Transverse colon (tissue), 4 donors: Measurements from ENCODE around the gene PALM3. TPM values are rescaled to one million over a fixed set of nuclear protein-coding genes. Genes with fewer than 3 reads are reported as not detected.

Experiments
- DNase-seq: peaks from one replicate; pipeline ENCODE4 v3.0.0-alpha.2; 2019
- H3K27ac ChIP-seq, 4 donors: fragments of 200-600 bp; sonication (generic); 2 replicates each; pipeline ENCODE4 v1.5.1; 2016 to 2018; ENCODE audit warnings: inconsistent platforms in 4 of 4
- H3K27me3 ChIP-seq: fragments of 200-600 bp; sonication (generic); 2 replicates; pipeline ENCODE4 v1.5.1; 2017; ENCODE audit warnings: inconsistent platforms
- H3K36me3 ChIP-seq, 4 donors: fragments of 200-600 bp; sonication (generic); 2 replicates each; pipeline ENCODE4 v1.5.1; 2017 to 2019; ENCODE audit warnings: inconsistent platforms in 4 of 4
- H3K4me1 ChIP-seq, 4 donors: fragments of 200-600 bp; sonication (generic); 2 replicates each; pipeline ENCODE4 v1.5.1; 2017 to 2020; ENCODE audit warnings: inconsistent platforms in 4 of 4
- H3K4me3 ChIP-seq, 4 donors: fragments of 200-600 bp; sonication (generic); 1 replicate in 1 of 4; 2 replicates in 3 of 4; pipeline versions ENCODE4 v1.5.1 to v1.6.1; 2017 to 2019; ENCODE audit warnings: inconsistent platforms in 4 of 4
- H3K9me3 ChIP-seq, 2 donors: fragments of 200-600 bp; sonication (generic); 2 replicates each; pipeline ENCODE4 v1.5.1; 2017 to 2019; ENCODE audit warnings: inconsistent platforms in 2 of 2
- EP300 ChIP-seq: sonication (generic); formaldehyde crosslinking; IDR thresholded peaks from one replicate; pipeline ENCODE4 v1.6.1; 2017; ENCODE audit warnings: antibody characterized with exemption, low read depth
- POLR2A ChIP-seq: fragments of 450-650 bp; IDR thresholded peaks from one replicate; pipeline ENCODE4 v1.6.1; 2016; ENCODE audit warnings: antibody characterized with exemption, mild to moderate bottlenecking, moderate library complexity
- POLR2AphosphoS5 ChIP-seq, 3 donors: sonication (generic); formaldehyde crosslinking; IDR thresholded peaks; one replicate each; pipeline ENCODE4 v1.6.1; 2016; ENCODE audit warnings: antibody characterized with exemption in 3 of 3
- WGBS, 2 donors: methylation state at CpG; one replicate each; pipeline ENCODE4 v1.1.5; 2018; ENCODE audit warnings: low coverage in 1 of 2; 5-methylcytosine and 5-hydroxymethylcytosine counted together
- in situ Hi-C, 4 donors: fragments of 200-750 bp; cut with MboI; loops; one replicate each; pipeline versions ENCODE4 v1.15.0 to v1.15.1; 2017; ENCODE audit warnings: low sequenced_read_pairs in 3 of 4, low pct_ligation_motif_present in 1 of 4, low pct_unique_long_range_greater_than_20kb in 1 of 4
- intact Hi-C: fragments of 100-400 bp; cut with DNase I; formaldehyde crosslinking; loops from one replicate; pipeline ENCODE4 v1.15.1; 2023; ENCODE audit warnings: low total_unique reads
- total RNA-seq, 4 donors: library from RNA; depleted of rRNA; stranded (reverse); fragments of >200 nt; gene quantifications; one replicate each; pipeline ENCODE4 v1.1.0, GENCODE V29; 2016
- TF ChIP-seq, protein P1 (sequence below), 5 experiments: fragments of 200-600 bp in 3 of 5; fragments of 450-650 bp in 2 of 5; sonication (generic) in 3 of 5; IDR thresholded peaks; 1 replicate in 2 of 5; 2 replicates in 3 of 5; pipeline ENCODE4 v1.5.1; 2016 to 2017; ENCODE audit warnings: antibody characterized with exemption in 5 of 5, inconsistent platforms in 3 of 5, mild to moderate bottlenecking in 2 of 5, moderate library complexity in 1 of 5

PALM3 gene
- total RNA-seq, 4 donors from 2014 or later: 0.14 to 0.32 TPM; not detected in 2

DNA sequence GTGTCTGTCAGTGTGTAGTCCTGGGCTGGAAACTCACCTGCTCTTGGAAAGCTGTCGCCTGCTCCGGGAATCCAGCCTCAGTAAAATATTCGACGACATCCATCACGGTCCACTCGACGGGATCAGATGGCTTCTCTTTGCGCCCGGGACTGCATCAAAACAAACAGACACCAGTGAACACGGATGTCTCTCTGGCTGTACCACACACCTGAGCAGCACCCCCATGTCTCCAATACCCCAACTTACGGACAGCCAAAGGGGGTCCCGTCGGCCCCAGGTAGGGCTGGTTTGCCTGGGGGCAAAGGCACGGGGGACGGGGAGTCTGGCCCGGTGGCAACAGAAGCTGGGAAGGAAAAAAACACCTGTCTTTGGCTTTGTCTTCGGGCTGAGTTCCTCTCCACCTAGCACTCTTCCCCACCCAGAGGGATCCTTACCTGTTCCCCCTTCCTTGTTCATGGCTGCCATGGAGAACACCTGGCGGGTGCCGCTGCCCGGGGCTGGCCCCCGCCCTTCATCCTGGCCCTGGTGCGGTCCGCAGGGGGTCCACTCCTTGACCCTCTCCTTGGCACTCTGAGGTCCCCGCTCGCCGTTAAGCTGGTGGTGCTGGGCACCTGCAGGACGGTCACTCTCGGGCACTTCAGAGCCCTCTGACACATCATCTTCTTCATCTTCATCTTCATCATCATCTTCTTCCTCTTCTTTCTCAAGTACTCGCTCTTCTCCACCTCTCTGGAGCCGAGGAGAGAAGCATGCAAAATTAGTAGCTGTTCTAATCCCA is 26.9 kb upstream of the PALM3 start:
- peaks cover 5 to 22% (median 13%) of the 10 kb centered on the region in 4 donors for H3K4me1 ChIP-seq
- intact Hi-C loops: no loop called here
- no peaks in the 10 kb centered on the region for H3K27me3 ChIP-seq
- WGBS, 2 donors: 83 to 100% methylated on average over 4 to 30 of the region's 30 CpGs
- H3K4me3 ChIP-seq: peak overlapping the region in 2 of 4 donors; percentile 92 to 95
- no peaks in the 10 kb centered on the region for H3K9me3 ChIP-seq
- peaks cover 0 to 9% (median 0%) of the 10 kb centered on the region in 4 donors for H3K36me3 ChIP-seq
- no peak for DNase-seq
- in situ Hi-C loops: no loop called here
- peak overlapping the region in 2 of 4 donors; percentile 72 to 94 for H3K27ac ChIP-seq
- TF ChIP-seq EP300 (no peak), POLR2A (no peak), POLR2AphosphoS5 (IDR thresholded peaks at IDR 0.05) (no peak)
- TF ChIP-seq, protein P1, sequence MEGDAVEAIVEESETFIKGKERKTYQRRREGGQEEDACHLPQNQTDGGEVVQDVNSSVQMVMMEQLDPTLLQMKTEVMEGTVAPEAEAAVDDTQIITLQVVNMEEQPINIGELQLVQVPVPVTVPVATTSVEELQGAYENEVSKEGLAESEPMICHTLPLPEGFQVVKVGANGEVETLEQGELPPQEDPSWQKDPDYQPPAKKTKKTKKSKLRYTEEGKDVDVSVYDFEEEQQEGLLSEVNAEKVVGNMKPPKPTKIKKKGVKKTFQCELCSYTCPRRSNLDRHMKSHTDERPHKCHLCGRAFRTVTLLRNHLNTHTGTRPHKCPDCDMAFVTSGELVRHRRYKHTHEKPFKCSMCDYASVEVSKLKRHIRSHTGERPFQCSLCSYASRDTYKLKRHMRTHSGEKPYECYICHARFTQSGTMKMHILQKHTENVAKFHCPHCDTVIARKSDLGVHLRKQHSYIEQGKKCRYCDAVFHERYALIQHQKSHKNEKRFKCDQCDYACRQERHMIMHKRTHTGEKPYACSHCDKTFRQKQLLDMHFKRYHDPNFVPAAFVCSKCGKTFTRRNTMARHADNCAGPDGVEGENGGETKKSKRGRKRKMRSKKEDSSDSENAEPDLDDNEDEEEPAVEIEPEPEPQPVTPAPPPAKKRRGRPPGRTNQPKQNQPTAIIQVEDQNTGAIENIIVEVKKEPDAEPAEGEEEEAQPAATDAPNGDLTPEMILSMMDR (IDR thresholded peaks at IDR 0.05): no peak

GRCh38 chr19:14086098-14086497 is 24.2 kb upstream of the PALM3 start:
- intact Hi-C loops: no loop called here
- H3K27ac ChIP-seq: no peak overlapping the region
- no peak for DNase-seq
- TF ChIP-seq POLR2AphosphoS5 (IDR thresholded peaks at IDR 0.05) (no peak), EP300 (no peak), POLR2A (no peak)
- TF ChIP-seq, protein P1 (IDR thresholded peaks at IDR 0.05): no peak
- 74 to 93% methylated on average over 3 to 5 of the region's 5 CpGs for WGBS, 2 donors
- in situ Hi-C loops: no loop called here
- H3K27me3 ChIP-seq: no peaks in the 10 kb centered on the region
- H3K36me3 ChIP-seq: peaks cover 0 to 9% (median 0%) of the 10 kb centered on the region in 4 donors
- H3K4me1 ChIP-seq: peaks cover 0 to 25% (median 16%) of the 10 kb centered on the region in 4 donors
- no peaks in the 10 kb centered on the region for H3K9me3 ChIP-seq
- H3K4me3 ChIP-seq: no peak overlapping the region

DNA sequence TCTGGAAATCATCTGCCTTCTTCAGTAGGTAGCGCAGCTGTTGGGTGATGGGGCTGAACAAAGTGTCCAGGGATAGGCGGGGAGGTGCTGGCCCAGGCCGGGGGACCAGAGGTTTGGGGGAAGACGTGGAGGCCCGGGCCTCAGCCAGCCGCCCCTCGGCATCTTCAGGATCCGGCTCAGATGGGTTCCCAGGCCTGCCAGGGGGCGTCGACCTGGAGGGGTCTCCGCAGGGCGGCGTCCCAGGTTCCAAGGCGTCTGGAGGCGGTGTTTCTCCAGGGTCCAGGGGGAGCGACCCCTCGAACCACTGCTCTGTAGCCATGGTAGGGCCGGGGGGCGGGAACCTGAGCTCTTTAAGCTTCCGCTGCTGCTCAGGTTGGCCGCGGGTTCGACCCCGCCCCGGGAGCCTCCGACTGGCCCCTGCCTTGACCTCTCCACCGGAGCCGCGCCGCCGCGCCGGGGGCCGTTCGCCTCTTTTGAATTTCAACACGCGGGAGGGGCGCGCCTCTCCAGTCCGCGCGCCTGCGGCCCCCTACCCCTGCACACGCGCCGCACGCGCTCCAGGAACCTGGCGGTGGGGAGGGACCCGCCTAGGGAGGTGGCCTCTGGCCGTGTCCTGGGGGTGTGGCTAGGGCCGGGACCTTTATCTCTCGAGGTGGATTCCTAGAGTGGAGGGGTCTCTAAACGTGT is 23.6 kb upstream of the PALM3 start, which contains the start of gene C19orf67:
Gene C19orf67, minus strand, starts transcription at position 475 of the 687 bp plus-strand sequence. Its CDS starts 156 bp downstream, at position 319.
- Histone ChIP-seq H3K36me3 (peaks cover 0 to 9% (median 0%) of the 10 kb centered on the region in 4 donors), H3K4me1 (peaks cover 5 to 29% (median 18%) of the 10 kb centered on the region in 4 donors), H3K27ac (no peak within 1 kb of the TSS), H3K27me3 (no peaks in the 10 kb centered on the region), H3K4me3 (peak within 1 kb of the TSS in 1 of 4 donors; percentile 27), H3K9me3 (no peaks in the 10 kb centered on the region)
- TF ChIP-seq, protein P1 (IDR thresholded peaks at IDR 0.05): no peak
- TF ChIP-seq EP300: no peak
- no peak for TF ChIP-seq POLR2AphosphoS5 (IDR thresholded peaks at IDR 0.05)
- TF ChIP-seq POLR2A: no peak
- in situ Hi-C loops (no loop called here), intact Hi-C loops (no loop called here)
- WGBS, 2 donors: 60 to 77% methylated on average over 2 to 49 of the region's 54 CpGs
- no peak for DNase-seq

- TF ChIP-seq, protein P1 (IDR thresholded peaks at IDR 0.05): no peak
- TF ChIP-seq EP300 (no peak), POLR2AphosphoS5 (IDR thresholded peaks at IDR 0.05) (no peak), POLR2A (no peak)
- peaks cover 0 to 3% (median 0%) of the 10 kb centered on the region in 4 donors for H3K36me3 ChIP-seq
- no peaks in the 10 kb centered on the region for H3K9me3 ChIP-seq
- intact Hi-C loops: no loop called here
- peaks cover 10 to 36% (median 20%) of the 10 kb centered on the region in 4 donors for H3K4me1 ChIP-seq
- H3K4me3 ChIP-seq: peak overlapping the region in 2 of 4 donors; percentile 69 to 77
- in situ Hi-C loops: no loop called here
- WGBS, 2 donors: 50% methylated on average over 1 of the region's 1 CpG; no CpG with 5 or more reads in 1 of the 2 donors
- no peaks in the 10 kb centered on the region for H3K27me3 ChIP-seq
- DNase-seq: no peak
- peak overlapping the region; percentile 88 to 95 (median 94) for H3K27ac ChIP-seq
Measured at GRCh38 chr19:14082675-14082960, 20.7 kb upstream of the PALM3 start.
